ENCODE data around the gene STAG3. TPM values are rescaled to one million over a fixed set of nuclear protein-coding genes. Genes with fewer than 3 reads are reported as not detected.

The STAG3 gene
- polyA plus RNA-seq, 1 donor from 2014 or later = 0.64 TPM

DNA sequence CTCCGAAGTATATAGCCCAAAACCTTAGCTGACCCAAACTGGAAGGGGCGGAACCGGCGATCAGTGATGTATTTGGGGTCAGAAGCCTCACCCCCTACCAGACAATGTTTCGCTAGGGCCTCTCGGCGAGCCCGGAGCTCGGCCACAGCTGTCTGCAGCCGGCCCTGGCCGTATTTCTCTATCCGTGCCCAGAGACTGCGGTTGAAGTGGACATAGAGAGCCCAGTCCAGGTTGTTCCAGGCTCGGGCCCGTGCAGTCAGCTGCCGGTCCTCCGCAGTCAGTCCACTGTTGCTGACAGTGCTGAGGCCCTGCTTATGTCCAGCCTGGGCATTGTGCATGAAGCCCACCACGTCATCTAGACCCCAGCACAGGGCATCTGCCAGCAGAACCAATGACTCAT is 17.7 kb upstream of the STAG3 start:
- Histone ChIP-seq H3K9ac (ENCODE audit: low read length) (no peak overlapping the region), H3K79me2 (replicated peaks; ENCODE audit: insufficient read depth, low read length) (no peaks in the 10 kb centered on the region), H3F3A (ENCODE audit: insufficient read depth, low read length, poor library complexity, severe bottlenecking) (no peaks in the 10 kb centered on the region), H4K20me1 (ENCODE audit: insufficient read depth) (no peaks in the 10 kb centered on the region), H3K9me3 (ENCODE audit: low read length) (no peaks in the 10 kb centered on the region), H3K36me3 (ENCODE audit: insufficient read depth, low read length) (no peaks in the 10 kb centered on the region), H3K4me2 (ENCODE audit: low read length) (no peak overlapping the region), H2AFZ (ENCODE audit: low read depth, low read length) (no peak overlapping the region), H3K4me3 (ENCODE audit: low read length) (no peak overlapping the region), H3K9me2 (ENCODE audit: insufficient read depth, low read length) (no peaks in the 10 kb centered on the region), H3K27me3 (ENCODE audit: insufficient read depth, low read depth, low read length) (no peaks in the 10 kb centered on the region), H3K27ac (ENCODE audit: low read length) (no peak overlapping the region)
- TF ChIP-seq EP300 (conservative IDR thresholded peaks at IDR 0.05; ENCODE audit: poor library complexity, severe bottlenecking) (no peak), RAD21 (conservative IDR thresholded peaks at IDR 0.05) (no peak), POLR2AphosphoS5 (IDR thresholded peaks at IDR 0.05) (no peak), SMC3 (conservative IDR thresholded peaks at IDR 0.05; ENCODE audit: poor library complexity) (no peak), MXI1 (conservative IDR thresholded peaks at IDR 0.05; ENCODE audit: poor library complexity, severe bottlenecking) (no peak), EZH2 (IDR thresholded peaks at IDR 0.05; ENCODE audit: borderline replicate concordance, insufficient read depth, low read length, poor library complexity, severe bottlenecking) (no peak), TAF1 (IDR thresholded peaks at IDR 0.05; ENCODE audit: low read depth) (no peak)
- TF ChIP-seq, protein P1, sequence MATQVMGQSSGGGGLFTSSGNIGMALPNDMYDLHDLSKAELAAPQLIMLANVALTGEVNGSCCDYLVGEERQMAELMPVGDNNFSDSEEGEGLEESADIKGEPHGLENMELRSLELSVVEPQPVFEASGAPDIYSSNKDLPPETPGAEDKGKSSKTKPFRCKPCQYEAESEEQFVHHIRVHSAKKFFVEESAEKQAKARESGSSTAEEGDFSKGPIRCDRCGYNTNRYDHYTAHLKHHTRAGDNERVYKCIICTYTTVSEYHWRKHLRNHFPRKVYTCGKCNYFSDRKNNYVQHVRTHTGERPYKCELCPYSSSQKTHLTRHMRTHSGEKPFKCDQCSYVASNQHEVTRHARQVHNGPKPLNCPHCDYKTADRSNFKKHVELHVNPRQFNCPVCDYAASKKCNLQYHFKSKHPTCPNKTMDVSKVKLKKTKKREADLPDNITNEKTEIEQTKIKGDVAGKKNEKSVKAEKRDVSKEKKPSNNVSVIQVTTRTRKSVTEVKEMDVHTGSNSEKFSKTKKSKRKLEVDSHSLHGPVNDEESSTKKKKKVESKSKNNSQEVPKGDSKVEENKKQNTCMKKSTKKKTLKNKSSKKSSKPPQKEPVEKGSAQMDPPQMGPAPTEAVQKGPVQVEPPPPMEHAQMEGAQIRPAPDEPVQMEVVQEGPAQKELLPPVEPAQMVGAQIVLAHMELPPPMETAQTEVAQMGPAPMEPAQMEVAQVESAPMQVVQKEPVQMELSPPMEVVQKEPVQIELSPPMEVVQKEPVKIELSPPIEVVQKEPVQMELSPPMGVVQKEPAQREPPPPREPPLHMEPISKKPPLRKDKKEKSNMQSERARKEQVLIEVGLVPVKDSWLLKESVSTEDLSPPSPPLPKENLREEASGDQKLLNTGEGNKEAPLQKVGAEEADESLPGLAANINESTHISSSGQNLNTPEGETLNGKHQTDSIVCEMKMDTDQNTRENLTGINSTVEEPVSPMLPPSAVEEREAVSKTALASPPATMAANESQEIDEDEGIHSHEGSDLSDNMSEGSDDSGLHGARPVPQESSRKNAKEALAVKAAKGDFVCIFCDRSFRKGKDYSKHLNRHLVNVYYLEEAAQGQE (IDR thresholded peaks at IDR 0.05; ENCODE audit: borderline replicate concordance) = no peak
- TF ChIP-seq, protein P2, sequence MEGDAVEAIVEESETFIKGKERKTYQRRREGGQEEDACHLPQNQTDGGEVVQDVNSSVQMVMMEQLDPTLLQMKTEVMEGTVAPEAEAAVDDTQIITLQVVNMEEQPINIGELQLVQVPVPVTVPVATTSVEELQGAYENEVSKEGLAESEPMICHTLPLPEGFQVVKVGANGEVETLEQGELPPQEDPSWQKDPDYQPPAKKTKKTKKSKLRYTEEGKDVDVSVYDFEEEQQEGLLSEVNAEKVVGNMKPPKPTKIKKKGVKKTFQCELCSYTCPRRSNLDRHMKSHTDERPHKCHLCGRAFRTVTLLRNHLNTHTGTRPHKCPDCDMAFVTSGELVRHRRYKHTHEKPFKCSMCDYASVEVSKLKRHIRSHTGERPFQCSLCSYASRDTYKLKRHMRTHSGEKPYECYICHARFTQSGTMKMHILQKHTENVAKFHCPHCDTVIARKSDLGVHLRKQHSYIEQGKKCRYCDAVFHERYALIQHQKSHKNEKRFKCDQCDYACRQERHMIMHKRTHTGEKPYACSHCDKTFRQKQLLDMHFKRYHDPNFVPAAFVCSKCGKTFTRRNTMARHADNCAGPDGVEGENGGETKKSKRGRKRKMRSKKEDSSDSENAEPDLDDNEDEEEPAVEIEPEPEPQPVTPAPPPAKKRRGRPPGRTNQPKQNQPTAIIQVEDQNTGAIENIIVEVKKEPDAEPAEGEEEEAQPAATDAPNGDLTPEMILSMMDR (IDR thresholded peaks at IDR 0.05; ENCODE audit: poor library complexity, severe bottlenecking) = no peak

DNA sequence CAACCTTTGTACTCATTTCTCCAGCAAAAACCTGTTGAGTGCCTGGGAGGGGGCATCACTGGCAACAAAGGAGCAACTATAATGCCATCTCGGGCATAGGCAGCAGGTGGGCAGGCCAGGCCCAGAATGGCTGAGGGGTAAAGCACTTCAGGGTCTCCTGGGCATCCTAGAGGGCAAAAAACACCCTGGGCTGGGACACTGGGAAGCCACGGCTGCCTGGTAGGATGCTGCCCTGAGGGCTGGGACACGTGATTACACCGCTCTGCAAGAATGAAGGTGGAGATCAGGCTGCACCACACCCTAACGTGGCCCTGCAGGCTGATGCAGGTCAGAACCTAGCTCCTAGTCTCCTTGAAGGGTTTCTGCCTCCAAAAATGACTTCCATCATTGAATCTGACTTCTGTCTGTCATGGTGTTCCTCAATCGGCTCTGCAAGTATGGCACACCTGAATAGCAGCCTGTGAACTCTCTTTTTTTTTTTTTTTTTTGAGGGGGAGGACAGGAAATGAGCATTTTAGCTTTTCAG is 14.6 kb upstream of the STAG3 start:
- Histone ChIP-seq H3K9me3 (ENCODE audit: low read length) (no peaks in the 10 kb centered on the region), H3F3A (ENCODE audit: insufficient read depth, low read length, poor library complexity, severe bottlenecking) (no peaks in the 10 kb centered on the region), H3K27me3 (ENCODE audit: insufficient read depth, low read depth, low read length) (no peaks in the 10 kb centered on the region), H3K9ac (ENCODE audit: low read length) (no peak overlapping the region), H3K4me2 (ENCODE audit: low read length) (no peak overlapping the region), H3K36me3 (ENCODE audit: insufficient read depth, low read length) (no peaks in the 10 kb centered on the region), H2AFZ (ENCODE audit: low read depth, low read length) (no peak overlapping the region), H3K27ac (ENCODE audit: low read length) (no peak overlapping the region), H3K79me2 (replicated peaks; ENCODE audit: insufficient read depth, low read length) (no peaks in the 10 kb centered on the region), H3K9me2 (ENCODE audit: insufficient read depth, low read length) (no peaks in the 10 kb centered on the region), H4K20me1 (ENCODE audit: insufficient read depth) (no peaks in the 10 kb centered on the region), H3K4me3 (ENCODE audit: low read length) (no peak overlapping the region)
- TF ChIP-seq, protein P1 (IDR thresholded peaks at IDR 0.05; ENCODE audit: borderline replicate concordance) = no peak
- no peak for TF ChIP-seq EP300 (conservative IDR thresholded peaks at IDR 0.05; ENCODE audit: poor library complexity, severe bottlenecking)
- TF ChIP-seq, protein P2 (IDR thresholded peaks at IDR 0.05; ENCODE audit: poor library complexity, severe bottlenecking) = no peak
- no peak for TF ChIP-seq TAF1 (IDR thresholded peaks at IDR 0.05; ENCODE audit: low read depth)
- no peak for TF ChIP-seq SMC3 (conservative IDR thresholded peaks at IDR 0.05; ENCODE audit: poor library complexity)
- TF ChIP-seq RAD21 (conservative IDR thresholded peaks at IDR 0.05) = no peak
- TF ChIP-seq POLR2AphosphoS5 (IDR thresholded peaks at IDR 0.05) = no peak
- TF ChIP-seq MXI1 (conservative IDR thresholded peaks at IDR 0.05; ENCODE audit: poor library complexity, severe bottlenecking) = no peak
- TF ChIP-seq EZH2 (IDR thresholded peaks at IDR 0.05; ENCODE audit: borderline replicate concordance, insufficient read depth, low read length, poor library complexity, severe bottlenecking) = no peak
